CD1c-positive myeloid dendritic cell (primary cell): ENCODE results near the gene FKRP.
A peak's percentile ranks its signal among the peaks of the same experiment; 100 is the strongest.
"Not testable (repeated sequence)": the region's sequence is repeated elsewhere in the genome, so short reads cannot be mapped to it uniquely, and the experiment has no call there.

Experiments
- DNase-seq: peaks from one replicate; pipeline ENCODE4 v3.0.0-alpha.2; 2016; ENCODE audit errors: extremely low spot score

Gene FKRP

GRCh38 chr19:46786236-46787039, 40.6 kb downstream of the FKRP start:
- peak; percentile 84 for DNase-seq

- no peak for DNase-seq
These were observed 41.1 kb downstream of the FKRP start for GRCh38 chr19:46787040-46787330.

DNA sequence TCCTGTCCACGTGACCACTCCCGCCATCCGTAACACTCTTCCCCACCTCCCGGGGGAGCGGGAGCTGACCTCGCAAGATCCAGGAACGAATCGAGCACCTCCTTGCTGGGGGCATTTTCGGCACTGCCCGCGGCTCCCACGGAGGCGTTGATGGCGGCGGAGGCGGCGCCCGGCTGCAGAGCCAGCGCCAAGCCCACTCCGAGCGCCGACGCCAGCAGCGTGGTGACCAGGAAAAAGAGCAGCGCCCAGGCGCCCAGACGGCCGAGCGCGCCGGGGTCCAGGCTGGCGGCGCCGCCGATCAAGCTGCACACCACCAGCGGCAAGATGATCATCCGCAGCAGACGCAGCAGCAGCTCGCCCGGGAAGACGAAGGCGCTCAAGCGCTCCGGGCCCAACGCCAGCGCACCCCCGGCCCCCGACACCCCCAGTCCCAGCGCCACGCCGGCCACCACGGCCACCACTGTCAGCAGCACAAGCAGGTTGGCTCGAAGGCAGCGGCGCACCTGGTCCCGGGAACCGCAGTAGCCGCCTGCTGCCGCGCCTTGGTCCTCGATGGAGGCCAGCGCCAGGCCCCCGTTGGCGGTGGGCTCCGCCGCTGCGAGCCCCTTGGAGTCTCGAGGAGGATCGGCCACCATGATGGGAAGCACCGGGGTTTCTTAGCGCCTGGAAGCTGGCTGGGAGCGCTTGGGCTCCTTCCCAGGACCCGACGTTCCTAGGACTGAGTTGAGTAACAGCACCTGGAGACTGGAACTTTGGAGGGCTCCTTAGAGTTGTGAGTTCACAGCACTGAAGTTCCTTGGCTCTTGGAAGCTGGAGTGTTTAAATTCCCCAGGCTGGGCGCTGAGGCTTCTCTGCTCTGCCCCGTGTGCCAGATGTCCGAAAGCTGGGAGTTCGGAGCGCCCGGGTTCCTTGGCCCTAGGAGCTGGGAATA, 41.7 kb downstream of the FKRP start:
- DNase-seq = peak; percentile 55

DNA sequence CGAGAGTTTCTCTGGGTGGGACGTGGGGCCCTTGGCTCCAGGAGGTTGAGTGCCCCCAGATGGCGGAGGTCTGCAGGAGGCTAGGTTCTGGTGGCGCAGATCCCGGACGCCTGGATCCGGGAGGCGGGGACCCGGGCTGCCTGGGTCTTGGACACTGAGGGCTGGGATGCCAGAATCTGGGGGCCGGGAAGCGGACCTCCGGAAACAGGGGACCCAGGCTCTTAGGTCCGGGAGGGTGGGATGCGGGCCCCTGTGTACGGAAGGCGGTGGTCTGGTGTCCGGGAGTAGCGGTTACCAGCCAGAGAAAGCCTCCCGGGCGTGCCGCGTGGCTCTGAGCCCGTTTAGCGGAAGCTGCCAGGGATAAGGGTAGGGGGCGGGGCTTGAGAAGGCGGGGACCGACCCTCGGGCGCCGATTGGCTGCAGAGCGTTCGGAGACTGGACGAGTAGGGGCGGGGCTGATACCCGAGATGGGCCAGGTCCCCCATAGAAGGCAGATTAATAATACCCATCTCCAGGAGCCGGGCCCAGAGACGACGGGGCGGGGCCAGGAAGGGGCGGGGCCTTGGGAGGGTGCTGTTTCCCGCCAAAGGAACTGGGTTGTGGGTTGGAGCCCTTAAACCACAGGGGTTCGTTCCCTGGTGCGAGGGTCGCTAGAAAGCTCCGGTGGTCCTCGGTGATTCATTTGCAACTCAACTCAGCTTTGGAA, 42.6 kb downstream of the FKRP start, which contains the start of gene SLC1A5:
TSS of gene SLC1A5 (minus strand) at position 333 of the 706 bp plus-strand sequence. CDS start 629 bp downstream, outside the sequence.
- peak; percentile 96 for DNase-seq

- DNase-seq = no peak
These were observed 43.1 kb downstream of the FKRP start for GRCh38 chr19:46788968-46789338.

GRCh38 chr19:46789371-46789770, 43.5 kb downstream of the FKRP start:
- DNase-seq = no peak

- DNase-seq = peak; percentile 9
These were observed 46.1 kb downstream of the FKRP start for GRCh38 chr19:46791944-46792343.

- DNase-seq = no peak
These were observed 52.0 kb downstream of the FKRP start for GRCh38 chr19:46797881-46798280.

- no peak for DNase-seq
These were observed 52.9 kb downstream of the FKRP start for GRCh38 chr19:46798713-46799112.

- DNase-seq = no peak
These were observed 56.3 kb downstream of the FKRP start for GRCh38 chr19:46802152-46802551.

DNA sequence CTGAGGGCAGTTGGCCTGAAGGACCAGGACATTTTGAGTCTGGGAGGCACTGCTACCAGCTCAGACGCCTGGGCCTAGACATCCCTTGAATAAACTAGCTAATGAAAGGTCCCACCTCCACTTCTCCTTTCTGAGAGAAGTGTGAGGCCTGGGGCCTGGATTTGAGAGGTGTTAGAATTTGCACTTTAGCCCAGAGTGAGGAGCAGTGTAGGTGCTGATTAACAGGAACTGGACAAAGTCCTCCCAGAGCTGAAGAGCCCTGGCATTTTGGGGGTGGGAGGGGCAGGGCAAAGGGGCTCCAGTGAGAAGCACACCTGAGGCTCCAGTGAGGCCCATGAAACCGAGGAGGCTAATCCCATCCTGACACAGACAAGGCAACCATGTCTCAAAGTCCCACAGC, 57.7 kb downstream of the FKRP start:
- DNase-seq = peak; percentile 37

DNA sequence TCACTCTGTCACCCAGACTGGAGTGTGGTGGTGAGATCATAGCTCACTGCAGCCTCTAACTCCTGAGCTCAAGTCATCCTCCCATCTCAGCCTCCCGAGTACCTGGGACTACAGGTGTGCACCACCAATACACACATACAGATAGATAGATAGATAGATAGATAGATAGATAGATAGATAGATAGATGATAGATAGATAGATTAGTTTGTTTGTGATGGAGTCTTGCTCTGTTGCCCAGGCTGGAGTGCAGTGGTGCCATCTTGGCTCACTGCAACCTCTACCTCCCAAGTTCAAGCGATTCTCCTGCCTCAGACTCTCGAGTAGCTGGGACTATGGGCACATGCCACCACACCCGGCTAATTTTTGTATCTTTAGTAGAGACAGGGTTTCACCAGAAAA, 58.6 kb downstream of the FKRP start:
- DNase-seq = not testable (repeated sequence)

GRCh38 chr19:46806656-46807055, 60.8 kb downstream of the FKRP start:
- peak; percentile 78 for DNase-seq
